Middle frontal gyrus (tissue), 1 donor: ENCODE results near the gene GNAL.

Experiments used
- DNase-seq: peaks from one replicate; pipeline ENCODE4 v3.0.0-alpha.2; 2015; ENCODE audit warnings: low spot score; ENCODE audit errors: extremely low spot score

The GNAL gene

DNA sequence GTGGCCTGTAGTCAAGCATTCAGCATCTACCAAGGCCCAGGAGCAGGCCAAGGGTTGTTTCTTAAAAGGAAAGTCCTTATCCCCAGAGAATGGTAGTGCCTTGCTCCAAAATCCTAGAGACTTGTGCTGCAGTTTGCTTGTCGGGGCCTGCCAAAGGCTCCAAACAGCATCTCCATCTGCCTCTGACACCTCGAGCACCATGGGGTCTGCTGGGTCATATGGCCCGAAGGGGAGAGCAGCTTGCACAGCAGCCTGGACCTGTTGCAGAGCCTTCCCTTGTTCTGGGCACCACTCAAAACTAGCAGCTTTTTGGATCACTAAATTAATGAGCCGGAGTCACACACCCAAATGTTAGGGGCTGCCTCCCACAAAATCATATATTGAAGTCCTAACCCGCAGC lies 35.7 kb downstream of the GNAL start:
- DNase-seq: no peak

DNA sequence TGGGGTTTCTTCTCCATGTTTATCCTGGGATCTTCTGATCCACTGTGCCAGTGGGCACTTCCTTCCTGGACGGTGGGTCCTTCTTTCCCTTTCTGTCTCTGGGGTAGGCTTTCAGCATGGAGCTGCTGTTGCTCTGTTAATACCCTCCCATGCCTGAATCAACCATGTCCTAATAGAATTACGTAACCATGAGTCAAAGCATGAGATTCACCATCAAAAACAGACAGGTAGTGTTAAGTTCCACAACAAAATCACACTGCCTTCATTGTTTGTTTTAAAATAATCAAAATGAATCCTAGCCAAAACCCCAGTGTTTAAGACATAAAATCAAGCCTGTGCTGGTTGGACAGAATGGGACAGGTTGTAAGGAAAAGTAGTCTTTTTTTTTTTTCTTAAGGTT lies 37.5 kb downstream of the GNAL start:
- no peak for DNase-seq

DNA sequence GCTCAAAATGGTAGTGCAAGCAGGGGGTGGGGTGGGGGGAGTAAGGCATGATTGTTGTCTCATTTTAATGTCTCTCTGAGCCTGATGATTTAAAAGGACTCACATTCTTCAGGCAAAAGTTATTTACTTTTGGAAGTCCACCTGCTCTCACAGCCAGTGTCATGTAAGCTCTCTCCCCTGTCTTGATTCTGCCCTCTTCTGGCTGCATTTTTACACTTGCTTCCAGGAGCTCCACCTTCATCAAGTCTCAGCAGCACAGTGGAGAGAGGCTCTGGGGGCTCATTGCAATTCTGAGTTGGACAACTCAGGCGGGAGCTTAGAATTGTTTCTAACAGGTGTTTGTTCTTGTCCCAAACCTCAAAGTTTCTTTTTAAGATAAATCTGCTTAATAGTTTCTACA lies 39.2 kb downstream of the GNAL start:
- DNase-seq: no peak

DNA sequence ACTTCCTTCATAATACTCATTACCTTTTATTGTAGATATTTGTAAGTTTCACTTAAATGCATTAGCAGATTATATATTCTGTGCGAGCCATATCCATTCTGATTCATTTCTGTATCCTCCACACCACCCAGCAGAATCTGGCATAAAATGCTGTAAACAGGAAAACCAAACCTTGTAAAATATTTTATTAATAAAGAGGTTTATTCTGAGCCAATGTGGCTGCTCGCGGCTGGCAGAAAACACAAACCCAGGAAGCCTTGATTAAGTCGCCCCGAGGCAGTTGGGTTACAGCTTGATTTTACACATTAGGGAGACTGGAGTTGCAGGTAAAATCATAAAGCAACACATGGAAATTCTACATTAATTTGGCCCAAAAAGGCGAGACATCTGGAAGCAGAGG lies 40.5 kb downstream of the GNAL start:
- DNase-seq: no peak

DNA sequence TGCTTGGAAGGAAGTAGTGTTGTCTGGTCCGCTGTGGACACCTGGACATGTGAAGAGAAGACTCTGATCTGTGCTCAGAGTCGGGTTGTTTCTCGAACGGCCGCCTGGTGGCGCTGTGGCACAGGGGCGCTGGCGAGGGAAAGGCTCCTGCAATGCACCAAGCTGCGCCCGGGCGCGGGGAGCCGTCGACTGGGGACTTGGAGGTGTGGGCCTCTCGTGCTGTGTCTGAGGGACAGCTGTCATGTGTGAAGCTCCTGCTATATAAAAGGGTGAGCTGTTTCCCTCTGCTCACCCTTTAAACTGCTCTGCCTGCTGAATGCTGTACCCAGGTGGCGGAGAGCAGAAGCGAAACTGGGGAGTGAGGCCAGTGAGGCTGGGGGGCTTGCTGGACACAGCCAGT lies 44.0 kb downstream of the GNAL start:
- peak; percentile 36 for DNase-seq

- DNase-seq: no peak
These were observed 47.6 kb downstream of the GNAL start for GRCh38 chr18:11736656-11737055.

DNA sequence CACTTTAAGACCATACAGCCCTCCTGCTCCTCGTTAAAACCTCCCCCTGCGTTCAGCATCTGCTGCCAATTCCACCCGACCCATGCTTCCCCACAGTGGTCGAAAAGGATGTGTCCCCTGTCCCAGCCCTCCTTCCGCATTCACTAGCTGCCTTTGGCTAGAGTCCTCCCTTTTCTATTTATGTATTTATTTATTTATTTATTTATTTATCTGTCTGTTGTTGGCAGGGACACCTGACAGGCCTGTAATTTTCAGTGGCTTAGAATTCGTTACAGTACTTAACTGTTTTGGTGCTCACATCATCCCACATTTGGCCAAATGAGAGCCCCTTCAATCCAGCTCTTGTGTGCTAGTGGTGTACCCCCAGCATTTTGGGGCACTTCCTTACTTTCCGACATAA lies 50.8 kb downstream of the GNAL start:
- DNase-seq: no peak

DNA sequence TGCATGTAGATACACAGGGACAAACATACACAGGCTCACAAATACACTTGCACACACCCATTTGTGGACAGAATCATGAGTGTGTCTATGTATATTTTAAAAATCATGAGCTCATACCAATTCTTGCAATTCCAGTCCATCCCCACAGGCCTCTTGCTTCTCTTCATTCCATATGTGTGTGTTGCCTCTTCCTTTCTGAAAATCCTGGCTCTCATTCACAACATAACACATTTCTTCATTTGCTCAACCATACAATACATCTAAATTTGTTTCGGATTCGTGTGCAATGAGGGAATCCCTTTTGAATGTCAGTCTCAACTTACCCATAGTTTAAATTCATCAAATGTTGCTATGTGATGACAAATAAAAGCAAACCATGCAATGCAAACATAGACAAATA lies 51.4 kb downstream of the GNAL start:
- DNase-seq: no peak

DNA sequence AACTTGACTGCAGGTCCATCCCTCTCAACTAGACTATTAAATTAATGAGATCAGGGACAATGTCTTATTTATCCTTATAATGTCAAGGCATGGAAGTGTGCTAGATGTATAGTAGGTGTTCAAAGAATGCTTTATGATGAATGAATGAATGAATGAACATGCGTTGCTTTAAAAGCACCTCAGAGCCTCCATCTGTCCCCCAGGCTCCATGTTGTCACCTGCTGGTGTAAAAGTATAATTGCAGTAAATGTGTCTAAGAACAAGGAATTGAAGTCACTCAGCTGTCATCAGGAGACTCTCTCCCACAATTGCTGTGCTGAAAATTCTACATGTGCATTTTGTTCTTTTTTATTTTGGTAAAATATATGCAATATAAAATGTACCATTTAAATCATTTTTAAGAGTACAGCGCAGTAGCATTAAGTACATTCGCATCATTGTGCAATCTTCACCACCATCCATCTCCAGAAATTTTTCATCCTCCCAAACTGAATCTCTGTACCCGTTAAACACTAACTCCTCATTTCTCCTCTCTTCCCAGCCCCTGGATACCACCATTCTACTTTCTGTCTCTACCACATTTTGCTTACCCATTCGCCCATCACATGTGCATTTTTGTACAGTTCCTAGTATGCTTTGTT lies 52.6 kb downstream of the GNAL start:
- DNase-seq: no peak

DNA sequence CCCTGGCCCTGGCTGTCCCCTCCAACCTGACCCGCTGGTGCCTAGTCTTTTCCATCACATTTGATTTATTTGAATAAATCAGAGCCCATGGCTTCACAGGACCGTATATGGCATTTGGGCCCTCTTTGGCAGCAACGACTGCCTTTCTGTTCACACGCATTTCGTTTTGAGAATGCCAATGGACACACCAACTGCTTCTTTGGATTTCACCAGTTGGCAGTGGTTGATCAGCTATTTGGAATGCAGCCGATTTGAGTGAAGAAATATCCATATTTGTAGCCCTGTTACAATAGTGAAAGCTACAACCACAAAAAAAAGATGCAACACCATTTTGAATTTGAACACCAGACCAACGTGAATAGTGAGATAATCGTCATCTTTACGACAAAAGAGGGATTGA lies 56.5 kb downstream of the GNAL start:
- DNase-seq: no peak

DNA sequence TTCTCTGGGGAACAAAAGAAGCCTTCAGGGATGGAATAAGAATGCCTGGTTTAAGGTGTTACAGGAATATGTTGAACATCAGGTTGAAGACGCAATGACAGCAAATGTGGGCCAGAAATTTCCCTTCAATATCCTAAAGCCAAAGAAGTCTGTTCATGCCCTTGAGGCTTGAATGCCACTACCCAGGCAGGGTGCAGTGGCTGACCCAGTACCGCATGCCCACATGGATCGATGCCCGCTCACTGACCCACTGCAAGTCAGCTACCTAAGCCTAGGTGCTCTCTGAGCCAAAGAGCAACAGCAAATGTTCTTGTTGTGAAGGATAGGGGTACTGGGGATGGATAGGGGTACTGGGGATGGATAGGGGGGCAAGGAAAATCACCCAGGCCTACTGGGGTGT lies 58.2 kb downstream of the GNAL start:
- DNase-seq: no peak

DNA sequence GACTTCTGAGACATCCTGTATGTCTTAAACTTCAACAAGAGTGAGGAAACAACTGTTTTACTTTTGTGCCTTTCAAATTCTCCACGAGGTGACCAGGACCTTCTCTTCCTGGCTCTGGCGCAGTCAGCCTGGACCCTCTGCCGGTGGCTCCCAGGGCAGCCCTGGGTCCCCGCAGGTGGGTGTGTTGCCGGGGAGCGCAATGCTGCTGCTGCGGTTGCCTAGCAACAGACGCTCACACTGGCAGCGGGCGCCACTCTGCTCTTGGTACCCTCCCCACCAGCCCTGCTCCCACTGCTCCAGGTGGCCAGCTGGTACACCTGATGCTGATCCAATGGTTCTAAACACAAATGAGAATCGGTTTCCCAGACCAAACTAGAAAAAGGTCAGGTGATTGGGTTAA lies 58.7 kb downstream of the GNAL start:
- DNase-seq: no peak

DNA sequence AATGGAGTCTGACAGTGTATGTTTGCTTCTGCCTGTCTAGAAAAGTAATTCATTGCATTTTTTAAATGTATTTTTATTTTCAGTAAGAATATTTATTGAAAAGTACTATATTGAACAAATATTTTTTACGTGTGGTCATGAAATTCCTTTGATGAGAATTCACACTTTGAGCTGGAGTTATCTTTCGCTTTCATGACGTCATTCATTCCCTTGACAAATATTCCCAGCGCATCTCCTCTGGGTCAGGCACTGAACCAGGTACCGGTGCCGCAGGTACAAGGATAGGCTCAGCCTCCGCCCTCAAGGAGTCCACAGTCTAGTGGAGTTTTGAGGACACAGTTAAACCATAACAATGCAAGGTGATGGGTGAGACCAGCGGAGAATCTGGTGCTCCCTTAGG lies 60.2 kb downstream of the GNAL start:
- DNase-seq: no peak

DNA sequence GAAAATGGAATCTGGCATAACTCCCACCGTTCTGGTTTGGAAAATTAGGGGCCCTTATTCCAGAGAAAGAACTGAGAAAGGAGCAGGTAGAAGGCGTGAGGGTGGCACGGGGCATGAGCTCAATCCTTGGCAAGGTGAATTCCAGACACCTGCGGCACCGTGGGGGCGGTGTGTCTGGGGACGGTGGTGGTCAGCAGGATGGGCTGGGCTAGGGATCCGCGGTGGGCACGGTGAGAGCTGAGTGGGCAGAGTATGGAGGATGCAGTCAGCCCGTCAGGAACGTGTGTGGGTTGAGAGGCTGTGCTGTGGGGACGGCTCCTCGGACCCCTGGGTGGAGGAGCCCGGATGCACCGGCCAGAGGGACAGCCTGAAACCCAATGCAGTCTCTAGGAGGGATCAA lies 61.1 kb downstream of the GNAL start:
- DNase-seq: no peak

DNA sequence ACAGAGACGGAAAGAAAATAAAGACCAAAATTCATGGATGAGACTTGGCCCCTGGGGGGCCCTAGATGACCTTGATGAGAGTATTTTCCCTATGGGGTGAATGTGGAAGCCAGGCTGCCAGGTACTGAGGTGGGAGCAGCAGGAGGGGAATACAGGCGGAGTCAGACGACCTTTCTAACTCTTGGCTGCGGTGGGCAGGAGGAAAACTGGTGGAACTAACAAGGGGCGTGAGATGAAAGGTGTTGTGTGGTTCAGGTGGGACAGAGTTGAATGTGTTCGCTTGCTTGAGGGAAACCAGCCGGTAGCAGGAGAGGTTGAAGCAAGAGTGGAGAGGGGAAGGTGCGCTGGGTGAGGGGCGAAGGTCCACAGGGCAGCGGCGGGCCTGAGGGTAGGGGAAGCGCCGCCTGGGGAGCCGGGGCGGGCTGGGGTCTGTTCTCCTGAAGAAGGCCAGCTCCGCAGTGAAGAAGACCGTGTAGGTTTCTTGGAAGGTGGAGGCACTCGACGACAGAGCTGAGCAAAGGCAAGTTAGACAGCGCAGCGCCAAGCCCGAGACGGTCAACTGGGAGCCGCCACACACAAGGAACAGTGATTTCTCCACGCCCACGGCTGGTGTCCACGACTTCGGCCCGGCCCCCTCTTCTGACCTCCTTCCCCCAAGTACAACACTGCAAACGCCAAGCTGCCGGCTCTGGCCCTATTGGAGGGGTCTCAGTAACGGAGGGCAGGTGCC lies 61.7 kb downstream of the GNAL start:
- DNase-seq: no peak

DNA sequence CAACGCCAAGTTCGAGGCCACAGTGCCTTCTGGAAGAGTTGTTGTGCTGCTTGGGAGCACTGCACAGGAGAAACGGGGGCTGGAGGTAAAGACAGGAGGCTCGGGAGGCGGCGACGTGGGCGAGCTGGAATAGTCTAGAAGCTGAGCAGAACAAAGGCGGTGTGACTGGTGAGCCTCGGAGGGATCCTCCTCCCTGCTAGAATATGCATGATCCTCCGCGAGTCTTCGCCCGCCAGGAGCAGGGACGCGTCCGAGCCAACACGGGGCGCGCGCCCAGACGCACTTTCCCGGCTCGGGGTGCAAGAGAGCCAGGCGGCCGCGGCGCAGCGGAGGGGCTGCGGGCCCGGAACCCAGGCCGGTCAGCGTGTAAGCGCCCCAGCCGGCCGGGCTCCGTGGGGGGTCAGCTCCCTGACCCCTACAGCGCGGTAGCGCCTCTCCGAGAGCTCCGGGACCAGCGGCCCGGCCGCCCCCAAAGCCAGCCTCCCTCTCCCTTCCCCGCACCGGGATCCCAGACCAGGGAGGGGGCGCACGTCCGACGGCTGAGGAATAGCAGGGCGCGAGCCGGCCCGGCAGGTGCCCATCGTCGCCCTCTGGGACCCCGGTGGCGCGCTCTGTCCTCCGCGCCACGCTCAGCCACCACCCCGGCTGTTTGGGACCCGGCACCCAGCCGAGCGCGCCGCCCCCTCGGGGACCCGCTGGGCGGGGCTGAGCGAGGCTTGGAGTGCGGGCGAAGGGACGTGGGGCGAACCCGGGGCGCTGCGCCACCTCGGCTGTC lies 62.5 kb downstream of the GNAL start:
- DNase-seq: no peak

DNA sequence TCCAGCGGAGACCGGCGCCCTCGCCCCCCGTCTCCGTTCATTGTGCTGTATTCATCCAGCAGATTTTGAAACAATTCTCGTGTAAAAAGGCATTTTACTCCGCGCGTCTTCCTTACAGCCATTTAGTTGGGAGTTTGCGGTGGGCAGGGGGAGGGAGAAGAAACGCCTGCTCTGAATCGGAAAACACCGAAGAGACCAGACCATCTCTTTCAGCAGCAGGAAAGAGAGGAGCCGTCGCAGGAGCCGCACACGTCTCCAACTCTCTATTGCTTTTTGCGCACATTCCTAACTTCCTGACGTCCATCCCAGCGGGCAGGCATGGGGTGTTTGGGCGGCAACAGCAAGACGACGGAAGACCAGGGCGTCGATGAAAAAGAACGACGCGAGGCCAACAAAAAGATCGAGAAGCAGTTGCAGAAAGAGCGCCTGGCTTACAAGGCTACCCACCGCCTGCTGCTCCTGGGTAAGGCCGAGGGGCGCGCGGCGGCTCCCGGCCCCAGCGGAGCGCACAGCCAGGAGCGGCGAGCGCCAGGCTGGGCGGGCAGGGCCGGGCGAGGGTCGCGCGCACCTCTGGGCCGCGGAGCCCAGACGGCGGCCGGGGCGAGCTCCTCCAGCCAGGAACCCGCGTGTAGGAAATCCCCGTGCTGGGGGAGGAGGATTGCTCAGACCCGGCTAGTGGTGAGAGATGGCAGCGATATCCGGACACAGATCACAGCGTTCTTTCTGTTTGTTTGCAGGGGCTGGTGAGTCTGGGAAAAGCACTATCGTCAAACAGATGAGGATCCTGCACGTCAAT lies 63.2 kb downstream of the GNAL start:
- DNase-seq: no peak

- DNase-seq: no peak
These were observed 65.9 kb downstream of the GNAL start for GRCh38 chr18:11754979-11755378.

DNA sequence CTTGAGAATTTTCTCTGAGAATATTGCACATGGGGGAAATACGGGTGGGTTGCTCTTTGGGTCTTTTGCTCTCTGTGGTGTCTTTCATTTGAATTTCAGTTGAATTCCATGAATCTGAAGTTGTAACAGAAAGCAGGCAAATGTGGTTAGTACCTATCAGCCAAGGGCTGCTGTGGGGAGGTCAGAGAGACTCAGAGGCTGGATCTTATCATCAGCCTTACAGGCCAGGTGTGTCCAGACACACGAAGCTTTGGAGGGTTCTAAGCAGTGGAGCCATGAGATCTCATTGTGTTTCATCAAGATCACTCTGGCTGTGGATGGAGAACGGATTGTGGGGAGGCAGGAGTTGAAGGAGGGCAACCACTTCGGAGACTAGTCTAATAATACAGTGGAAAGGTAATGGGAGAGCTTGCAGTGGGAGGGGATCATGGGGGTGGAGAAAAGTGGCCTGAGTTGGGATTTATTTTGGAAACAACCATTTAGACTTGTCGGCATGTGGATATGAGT lies 68.1 kb downstream of the GNAL start:
- no peak for DNase-seq

DNA sequence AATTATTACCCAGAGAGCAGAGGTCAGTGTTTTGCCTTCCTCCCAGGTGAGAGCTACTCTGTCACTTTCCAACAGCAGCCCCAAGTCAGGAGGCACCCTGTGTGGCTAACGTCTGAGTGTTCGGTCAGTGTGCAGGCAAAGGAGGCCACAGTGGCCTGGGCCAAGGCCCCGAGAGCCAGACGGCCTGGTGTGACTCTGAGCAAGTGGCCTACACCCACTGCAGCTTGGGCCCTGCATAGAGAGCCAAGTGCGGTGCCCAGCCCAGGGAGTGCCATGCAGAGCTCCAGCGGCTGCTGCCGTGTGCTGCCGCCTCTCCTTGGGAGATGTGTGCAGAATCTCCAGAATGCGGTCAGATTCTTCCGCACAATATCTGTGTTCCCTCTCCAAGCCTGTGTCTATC lies 70.4 kb downstream of the GNAL start:
- no peak for DNase-seq

GRCh38 chr18:11760498-11761167 lies 71.6 kb downstream of the GNAL start:
- no peak for DNase-seq
